ENCODE data around the gene NEK6.
"Not testable (repeated sequence)": the region's sequence is repeated elsewhere in the genome, so short reads cannot be mapped to it uniquely, and the experiment has no call there.

NEK6 gene

GRCh38 chr9:124228516-124228915 is 29.2 kb upstream of the NEK6 start:
- DNase-seq (ENCODE audit: low read depth in 3 of 3): no peak

GRCh38 chr9:124231095-124231737 is 26.5 kb upstream of the NEK6 start:
- DNase-seq (ENCODE audit: low read depth in 3 of 3): no peak

GRCh38 chr9:124238546-124239140 is 19.1 kb upstream of the NEK6 start:
- no peak for DNase-seq (ENCODE audit: low read depth in 3 of 3)

- DNase-seq (ENCODE audit: low read depth in 3 of 3): no peak
Measured at GRCh38 chr9:124239249-124240073, 18.3 kb upstream of the NEK6 start.

GRCh38 chr9:124242331-124243194 is 15.2 kb upstream of the NEK6 start:
- no peak for DNase-seq (ENCODE audit: low read depth in 3 of 3)

- not testable (repeated sequence) for DNase-seq (ENCODE audit: low read depth in 3 of 3)
Measured at GRCh38 chr9:124247393-124247792, 10.4 kb upstream of the NEK6 start.

- no peak for DNase-seq (ENCODE audit: low read depth in 3 of 3)
Measured at GRCh38 chr9:124248066-124248465, 9.7 kb upstream of the NEK6 start.

- no peak for DNase-seq (ENCODE audit: low read depth in 3 of 3)
Measured at GRCh38 chr9:124248960-124249359, 8.8 kb upstream of the NEK6 start.

GRCh38 chr9:124251204-124251603 is 6.5 kb upstream of the NEK6 start:
- DNase-seq (ENCODE audit: low read depth in 3 of 3): no peak

- no peak for DNase-seq (ENCODE audit: low read depth in 3 of 3)
Measured at GRCh38 chr9:124251605-124252378, 6.0 kb upstream of the NEK6 start.

GRCh38 chr9:124252878-124253277 is 4.9 kb upstream of the NEK6 start:
- DNase-seq (ENCODE audit: low read depth in 3 of 3): not testable (repeated sequence)

GRCh38 chr9:124254261-124254682 is 3.5 kb upstream of the NEK6 start:
- no peak for DNase-seq (ENCODE audit: low read depth in 3 of 3)

GRCh38 chr9:124255222-124255621 is 2.5 kb upstream of the NEK6 start:
- no peak for DNase-seq (ENCODE audit: low read depth in 3 of 3)

GRCh38 chr9:124256517-124257069 is 1.2 kb upstream of the NEK6 start:
- no peak for DNase-seq (ENCODE audit: low read depth in 3 of 3)

GRCh38 chr9:124257070-124257843 is 492 bp upstream of the NEK6 start:
- no peak for DNase-seq (ENCODE audit: low read depth in 3 of 3)

GRCh38 chr9:124258607-124259157 is 933 bp downstream of the NEK6 start:
- no peak for DNase-seq (ENCODE audit: low read depth in 3 of 3)

GRCh38 chr9:124259158-124259808 is 1.5 kb downstream of the NEK6 start:
- DNase-seq (ENCODE audit: low read depth in 3 of 3): no peak

- no peak for DNase-seq (ENCODE audit: low read depth in 3 of 3)
Measured at GRCh38 chr9:124260769-124261603, 3.2 kb downstream of the NEK6 start.
